ENCODE measurements around the gene SCN3B.
A peak's percentile ranks its signal among the peaks of the same experiment; 100 is the strongest.

DNA sequence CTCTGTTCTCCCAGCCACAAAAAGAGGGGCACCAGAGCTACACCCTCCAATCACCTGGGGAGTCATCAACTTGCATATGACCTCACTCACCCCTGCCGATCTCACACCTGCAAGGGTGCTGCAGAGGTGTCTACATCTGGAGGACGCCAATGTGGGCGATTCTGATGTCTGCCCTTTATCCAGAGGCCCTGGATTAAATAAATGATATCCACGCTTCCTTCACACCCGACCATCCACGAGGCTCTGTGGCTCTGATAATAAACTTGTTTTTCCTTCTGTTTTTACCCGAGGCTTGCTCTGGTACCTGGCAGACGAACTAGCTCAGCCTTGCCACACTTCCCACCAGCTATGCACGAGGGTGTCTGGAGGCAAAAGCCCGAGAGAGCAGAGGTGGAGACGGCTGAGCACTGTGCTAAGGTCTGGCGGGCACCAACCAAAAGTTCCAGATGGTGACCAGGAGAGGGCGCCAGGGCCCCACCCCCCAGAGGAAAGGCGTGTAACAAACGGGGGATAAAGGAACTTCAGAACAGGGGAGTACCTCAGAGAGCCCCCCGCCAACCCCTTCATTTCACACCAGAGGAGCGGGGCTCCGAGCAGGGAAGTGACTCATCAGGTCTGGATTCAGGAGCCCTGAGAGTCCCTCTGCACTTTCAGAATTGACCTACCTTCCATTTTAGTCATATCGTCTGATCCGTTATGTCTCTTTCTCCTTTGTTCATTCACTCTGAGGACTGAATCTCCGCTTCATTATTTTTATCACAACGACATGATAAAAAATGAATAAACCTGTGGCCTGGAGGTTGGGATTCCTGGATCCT lies 13.5 kb downstream of the SCN3B start:
- TF ChIP-seq, protein P1, sequence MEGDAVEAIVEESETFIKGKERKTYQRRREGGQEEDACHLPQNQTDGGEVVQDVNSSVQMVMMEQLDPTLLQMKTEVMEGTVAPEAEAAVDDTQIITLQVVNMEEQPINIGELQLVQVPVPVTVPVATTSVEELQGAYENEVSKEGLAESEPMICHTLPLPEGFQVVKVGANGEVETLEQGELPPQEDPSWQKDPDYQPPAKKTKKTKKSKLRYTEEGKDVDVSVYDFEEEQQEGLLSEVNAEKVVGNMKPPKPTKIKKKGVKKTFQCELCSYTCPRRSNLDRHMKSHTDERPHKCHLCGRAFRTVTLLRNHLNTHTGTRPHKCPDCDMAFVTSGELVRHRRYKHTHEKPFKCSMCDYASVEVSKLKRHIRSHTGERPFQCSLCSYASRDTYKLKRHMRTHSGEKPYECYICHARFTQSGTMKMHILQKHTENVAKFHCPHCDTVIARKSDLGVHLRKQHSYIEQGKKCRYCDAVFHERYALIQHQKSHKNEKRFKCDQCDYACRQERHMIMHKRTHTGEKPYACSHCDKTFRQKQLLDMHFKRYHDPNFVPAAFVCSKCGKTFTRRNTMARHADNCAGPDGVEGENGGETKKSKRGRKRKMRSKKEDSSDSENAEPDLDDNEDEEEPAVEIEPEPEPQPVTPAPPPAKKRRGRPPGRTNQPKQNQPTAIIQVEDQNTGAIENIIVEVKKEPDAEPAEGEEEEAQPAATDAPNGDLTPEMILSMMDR (IDR thresholded peaks at IDR 0.05), result peak; percentile 84
- no peak for TF ChIP-seq ZFX (IDR thresholded peaks at IDR 0.05; ENCODE audit: borderline replicate concordance)
